Measurements from ENCODE around the gene CLDN10. TPM values are rescaled to one million over a fixed set of nuclear protein-coding genes. Genes with fewer than 3 reads are reported as not detected.

Gene CLDN10
- total and polyA plus RNA-seq, 2 donors (not counting 1 experiment from before 2014, with no cell fraction given): not detected

DNA sequence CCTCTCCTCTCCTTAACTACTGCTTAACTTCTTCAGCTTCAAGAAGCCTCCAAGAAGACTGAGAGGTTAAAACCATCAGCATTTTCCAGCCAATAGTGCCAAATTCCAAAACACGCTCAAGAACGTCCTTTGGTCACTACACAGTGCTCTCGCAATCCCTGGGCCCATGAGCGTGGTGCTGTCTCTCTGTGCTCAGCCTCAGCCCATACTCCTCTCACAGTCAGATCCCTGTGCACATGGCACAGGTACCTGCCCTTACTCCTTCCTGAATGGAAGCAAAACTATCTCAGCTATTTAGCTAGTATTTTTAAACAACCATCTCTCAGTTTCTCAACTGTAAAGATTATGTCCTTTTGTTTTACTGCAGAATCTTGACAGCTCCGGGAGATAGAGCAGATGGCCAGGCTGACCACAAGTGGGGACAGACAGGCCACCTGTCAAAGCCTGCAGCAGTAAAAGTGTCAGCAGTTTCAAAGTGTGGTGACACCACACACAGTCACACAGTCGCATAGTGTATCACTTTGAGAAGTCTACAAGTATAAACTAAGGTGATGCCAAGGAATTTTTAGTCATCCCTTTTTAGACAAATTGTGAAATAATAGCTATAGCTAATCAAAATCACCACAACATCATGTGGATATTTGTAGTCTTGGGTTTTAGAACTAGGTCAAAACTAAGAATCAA, 56.3 kb downstream of the CLDN10 start:
- H3K27me3 Mint-ChIP-seq: peaks cover 18% of the 10 kb centered on the region
- H3K9me3 Mint-ChIP-seq (ENCODE audit: insufficient read depth): no peaks in the 10 kb centered on the region
- Histone ChIP-seq H3K9me3 (ENCODE audit: control extremely low read depth in 1 of 3, control insufficient read depth in 2 of 3, insufficient read depth in 1 of 3, low read length in 2 of 3) (no peaks in the 10 kb centered on the region), H3K79me2 (ENCODE audit: control insufficient read depth, insufficient read depth, low read length) (no peaks in the 10 kb centered on the region), H4K20me1 (ENCODE audit: control insufficient read depth, insufficient read depth, low read length, poor library complexity, severe bottlenecking) (no peaks in the 10 kb centered on the region), H3K27ac (ENCODE audit: low read length in 2 of 2) (no peak overlapping the region), H3K4me2 (replicated peaks; ENCODE audit: low read depth, low read length, poor library complexity, severe bottlenecking) (no peak overlapping the region), H3K4me1 (ENCODE audit: control insufficient read depth in 2 of 2, insufficient read depth in 2 of 2, low read length in 2 of 2) (no peaks in the 10 kb centered on the region), H3K36me3 (replicated peaks in 1 of 2; ENCODE audit: control extremely low read depth in 1 of 2, control insufficient read depth in 1 of 2, extremely low read depth in 1 of 2, insufficient read depth in 2 of 2, low read length in 1 of 2) (no peaks in the 10 kb centered on the region), H3K27me3 (replicated peaks in 1 of 4; ENCODE audit: control extremely low read depth in 1 of 4, control insufficient read depth in 3 of 4, insufficient read depth in 4 of 4, low read length in 3 of 4) (no peaks in the 10 kb centered on the region), H3K4me3 (ENCODE audit: control extremely low read depth in 1 of 5, extremely low read depth in 1 of 5, insufficient read depth in 1 of 5, low read depth in 2 of 5, low read length in 4 of 5) (no peak overlapping the region), H2AFZ (ENCODE audit: insufficient read depth, low read depth, low read length, poor library complexity, severe bottlenecking) (no peak overlapping the region), H3K9ac (ENCODE audit: low read length) (no peak overlapping the region)
- DNase-seq (no peak), ATAC-seq (ENCODE audit: low read depth) (no peak)
- no peaks in the 10 kb centered on the region for H3K4me1 Mint-ChIP-seq
- no peak overlapping the region for H3K27ac Mint-ChIP-seq
- WGBS (ENCODE audit: insufficient coverage): 87% methylated on average over 5 of the region's 6 CpGs
- ChIA-PET CTCF (interaction anchor here (0.8 to 1.2 kb wide), 2 partner anchors 13 to 15 kb away, joined by 3 to 4 read pairs; no protein-coding TSS in a partner anchor), POLR2A (no interaction called here)
- H3K4me3 Mint-ChIP-seq: no peak overlapping the region
- TF ChIP-seq EZH2 (IDR thresholded peaks at IDR 0.05; ENCODE audit: borderline replicate concordance, insufficient read depth, low read depth, low read length, poor library complexity, severe bottlenecking): no peak
- TF ChIP-seq, protein P1, sequence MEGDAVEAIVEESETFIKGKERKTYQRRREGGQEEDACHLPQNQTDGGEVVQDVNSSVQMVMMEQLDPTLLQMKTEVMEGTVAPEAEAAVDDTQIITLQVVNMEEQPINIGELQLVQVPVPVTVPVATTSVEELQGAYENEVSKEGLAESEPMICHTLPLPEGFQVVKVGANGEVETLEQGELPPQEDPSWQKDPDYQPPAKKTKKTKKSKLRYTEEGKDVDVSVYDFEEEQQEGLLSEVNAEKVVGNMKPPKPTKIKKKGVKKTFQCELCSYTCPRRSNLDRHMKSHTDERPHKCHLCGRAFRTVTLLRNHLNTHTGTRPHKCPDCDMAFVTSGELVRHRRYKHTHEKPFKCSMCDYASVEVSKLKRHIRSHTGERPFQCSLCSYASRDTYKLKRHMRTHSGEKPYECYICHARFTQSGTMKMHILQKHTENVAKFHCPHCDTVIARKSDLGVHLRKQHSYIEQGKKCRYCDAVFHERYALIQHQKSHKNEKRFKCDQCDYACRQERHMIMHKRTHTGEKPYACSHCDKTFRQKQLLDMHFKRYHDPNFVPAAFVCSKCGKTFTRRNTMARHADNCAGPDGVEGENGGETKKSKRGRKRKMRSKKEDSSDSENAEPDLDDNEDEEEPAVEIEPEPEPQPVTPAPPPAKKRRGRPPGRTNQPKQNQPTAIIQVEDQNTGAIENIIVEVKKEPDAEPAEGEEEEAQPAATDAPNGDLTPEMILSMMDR (IDR thresholded peaks at IDR 0.05): no peak
- intact Hi-C loops (cut with micrococcal nuclease): no loop called here

DNA sequence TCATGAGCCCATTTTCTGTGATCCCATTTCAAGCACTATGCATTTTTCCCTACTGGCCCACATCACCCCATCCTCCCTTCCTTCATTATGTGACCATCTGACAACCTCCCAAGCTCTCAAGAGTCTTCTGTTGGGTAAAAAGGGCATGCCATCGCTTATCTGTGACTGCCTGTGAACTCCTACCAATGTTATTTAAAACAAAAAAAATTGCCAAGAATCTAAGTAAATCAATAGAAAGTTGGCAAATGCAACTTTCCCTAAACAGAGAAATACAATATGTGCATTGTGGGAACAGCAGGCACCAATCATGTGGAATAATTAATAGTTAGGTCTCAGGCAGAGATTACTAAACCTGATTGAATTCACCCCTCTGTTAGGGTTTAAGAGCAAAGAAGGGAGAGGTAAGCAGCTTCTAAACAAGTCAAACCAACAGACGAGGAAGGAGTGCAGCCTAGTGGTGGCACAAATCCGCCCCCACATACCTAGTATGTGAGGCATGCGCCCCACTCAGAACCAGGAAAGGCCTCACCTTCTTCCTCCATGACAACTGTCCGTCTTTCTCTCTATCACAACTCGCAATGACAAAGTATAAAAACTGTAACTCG, 62.2 kb downstream of the CLDN10 start:
- H3K27me3 Mint-ChIP-seq: peaks cover 21% of the 10 kb centered on the region
- Histone ChIP-seq H3K4me2 (replicated peaks; ENCODE audit: low read depth, low read length, poor library complexity, severe bottlenecking) (no peak overlapping the region), H3K79me2 (ENCODE audit: control insufficient read depth, insufficient read depth, low read length) (no peaks in the 10 kb centered on the region), H3K4me3 (ENCODE audit: control extremely low read depth in 1 of 5, extremely low read depth in 1 of 5, insufficient read depth in 1 of 5, low read depth in 2 of 5, low read length in 4 of 5) (no peak overlapping the region), H3K4me1 (ENCODE audit: control insufficient read depth in 2 of 2, insufficient read depth in 2 of 2, low read length in 2 of 2) (no peaks in the 10 kb centered on the region), H3K27ac (ENCODE audit: low read length in 2 of 2) (no peak overlapping the region), H3K36me3 (replicated peaks in 1 of 2; ENCODE audit: control extremely low read depth in 1 of 2, control insufficient read depth in 1 of 2, extremely low read depth in 1 of 2, insufficient read depth in 2 of 2, low read length in 1 of 2) (no peaks in the 10 kb centered on the region), H3K27me3 (replicated peaks in 1 of 4; ENCODE audit: control extremely low read depth in 1 of 4, control insufficient read depth in 3 of 4, insufficient read depth in 4 of 4, low read length in 3 of 4) (no peaks in the 10 kb centered on the region), H3K9me3 (ENCODE audit: control extremely low read depth in 1 of 3, control insufficient read depth in 2 of 3, insufficient read depth in 1 of 3, low read length in 2 of 3) (no peaks in the 10 kb centered on the region), H4K20me1 (ENCODE audit: control insufficient read depth, insufficient read depth, low read length, poor library complexity, severe bottlenecking) (no peaks in the 10 kb centered on the region), H3K9ac (ENCODE audit: low read length) (no peak overlapping the region), H2AFZ (ENCODE audit: insufficient read depth, low read depth, low read length, poor library complexity, severe bottlenecking) (no peak overlapping the region)
- DNase-seq: no peak
- TF ChIP-seq EZH2 (IDR thresholded peaks at IDR 0.05; ENCODE audit: borderline replicate concordance, insufficient read depth, low read depth, low read length, poor library complexity, severe bottlenecking): no peak
- TF ChIP-seq, protein P1 (IDR thresholded peaks at IDR 0.05): no peak
- no peak for ATAC-seq (ENCODE audit: low read depth)
- H3K4me3 Mint-ChIP-seq: no peak overlapping the region
- no peaks in the 10 kb centered on the region for H3K9me3 Mint-ChIP-seq (ENCODE audit: insufficient read depth)
- POLR2A ChIA-PET: no interaction called here
- intact Hi-C loops (cut with micrococcal nuclease): no loop called here
- H3K4me1 Mint-ChIP-seq: no peaks in the 10 kb centered on the region
- no peak overlapping the region for H3K27ac Mint-ChIP-seq
- WGBS (ENCODE audit: insufficient coverage): 97% methylated on average over 4 of the region's 7 CpGs
- CTCF ChIA-PET: interaction anchor here (1.8 kb wide), 1 partner anchor 9 kb away, joined by 4 read pairs; no protein-coding TSS in a partner anchor

All from B cell (primary cell).